ENCODE results near the gene CFDP1.

CFDP1 gene

DNA sequence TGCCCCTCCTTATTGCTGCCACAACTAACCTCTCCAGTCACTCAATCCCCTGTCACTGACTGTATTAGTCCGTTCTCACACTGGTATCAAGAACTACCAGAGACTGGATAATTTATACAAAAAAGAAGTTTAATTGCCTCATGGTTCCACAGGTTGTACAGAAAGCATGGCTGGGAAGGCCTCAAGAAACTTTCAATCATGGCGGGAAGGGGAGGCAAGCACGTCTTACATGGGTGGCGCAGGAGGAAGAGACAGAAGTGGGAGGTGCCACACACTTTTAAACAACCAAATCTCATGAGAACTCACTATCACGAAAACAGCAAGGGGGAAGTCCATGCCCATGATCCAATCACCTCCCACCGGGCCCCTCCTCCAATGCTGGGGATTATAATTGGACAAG is 95.9 kb downstream of the CFDP1 start:
- no peak overlapping the region for H3K4me3 ChIP-seq (replicated peaks; ENCODE audit: low read depth, low read length)
- TF ChIP-seq, protein P1, sequence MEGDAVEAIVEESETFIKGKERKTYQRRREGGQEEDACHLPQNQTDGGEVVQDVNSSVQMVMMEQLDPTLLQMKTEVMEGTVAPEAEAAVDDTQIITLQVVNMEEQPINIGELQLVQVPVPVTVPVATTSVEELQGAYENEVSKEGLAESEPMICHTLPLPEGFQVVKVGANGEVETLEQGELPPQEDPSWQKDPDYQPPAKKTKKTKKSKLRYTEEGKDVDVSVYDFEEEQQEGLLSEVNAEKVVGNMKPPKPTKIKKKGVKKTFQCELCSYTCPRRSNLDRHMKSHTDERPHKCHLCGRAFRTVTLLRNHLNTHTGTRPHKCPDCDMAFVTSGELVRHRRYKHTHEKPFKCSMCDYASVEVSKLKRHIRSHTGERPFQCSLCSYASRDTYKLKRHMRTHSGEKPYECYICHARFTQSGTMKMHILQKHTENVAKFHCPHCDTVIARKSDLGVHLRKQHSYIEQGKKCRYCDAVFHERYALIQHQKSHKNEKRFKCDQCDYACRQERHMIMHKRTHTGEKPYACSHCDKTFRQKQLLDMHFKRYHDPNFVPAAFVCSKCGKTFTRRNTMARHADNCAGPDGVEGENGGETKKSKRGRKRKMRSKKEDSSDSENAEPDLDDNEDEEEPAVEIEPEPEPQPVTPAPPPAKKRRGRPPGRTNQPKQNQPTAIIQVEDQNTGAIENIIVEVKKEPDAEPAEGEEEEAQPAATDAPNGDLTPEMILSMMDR (IDR thresholded peaks at IDR 0.05; ENCODE audit: low read length, missing control alignments), result no peak
- DNase-seq (ENCODE audit: low read depth), result no peak

DNA sequence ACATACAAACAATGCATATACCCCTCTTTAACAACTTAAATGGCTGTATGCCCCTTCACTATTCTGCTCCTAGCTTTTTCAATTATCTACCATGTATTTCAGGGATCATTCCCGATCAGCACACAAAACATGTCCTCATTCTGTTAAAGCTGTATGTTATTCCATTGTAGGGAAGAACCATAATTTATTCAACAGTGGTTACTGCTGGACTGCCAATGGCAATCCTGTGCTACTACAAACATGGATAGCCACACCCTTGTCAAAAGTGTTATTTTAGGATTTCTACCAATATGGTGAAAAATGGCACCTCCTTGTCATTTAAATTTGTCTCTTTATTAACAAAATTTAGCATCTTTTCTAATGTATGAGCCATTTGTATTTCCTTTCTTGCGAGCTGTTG is 96.8 kb downstream of the CFDP1 start:
- H3K4me3 ChIP-seq (replicated peaks; ENCODE audit: low read depth, low read length), result no peak overlapping the region
- TF ChIP-seq, protein P1 (IDR thresholded peaks at IDR 0.05; ENCODE audit: low read length, missing control alignments), result no peak
- DNase-seq (ENCODE audit: low read depth), result no peak

DNA sequence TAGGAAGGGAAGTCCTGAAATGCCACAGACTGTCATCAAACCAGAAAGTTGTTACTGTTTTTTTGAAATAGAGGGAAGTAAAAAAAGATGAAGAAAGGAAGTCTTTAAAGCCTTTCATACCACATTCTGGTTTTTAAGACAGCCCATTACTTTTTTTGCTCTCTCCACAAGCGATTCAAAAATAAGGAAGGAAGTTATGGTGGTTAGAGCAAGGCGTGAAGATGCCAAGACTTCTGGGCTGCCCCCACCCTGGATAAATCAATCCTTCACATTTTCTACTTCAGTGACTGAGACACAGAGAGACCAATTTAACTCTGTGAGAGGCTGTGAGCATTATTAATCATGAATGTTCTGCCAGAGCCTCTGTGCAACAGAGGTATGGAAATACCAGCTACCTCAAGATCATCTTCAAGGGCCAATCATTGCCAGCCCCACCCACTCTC is 99.6 kb downstream of the CFDP1 start:
- TF ChIP-seq, protein P1 (IDR thresholded peaks at IDR 0.05; ENCODE audit: low read length, missing control alignments), result no peak
- no peak for DNase-seq (ENCODE audit: low read depth)

DNA sequence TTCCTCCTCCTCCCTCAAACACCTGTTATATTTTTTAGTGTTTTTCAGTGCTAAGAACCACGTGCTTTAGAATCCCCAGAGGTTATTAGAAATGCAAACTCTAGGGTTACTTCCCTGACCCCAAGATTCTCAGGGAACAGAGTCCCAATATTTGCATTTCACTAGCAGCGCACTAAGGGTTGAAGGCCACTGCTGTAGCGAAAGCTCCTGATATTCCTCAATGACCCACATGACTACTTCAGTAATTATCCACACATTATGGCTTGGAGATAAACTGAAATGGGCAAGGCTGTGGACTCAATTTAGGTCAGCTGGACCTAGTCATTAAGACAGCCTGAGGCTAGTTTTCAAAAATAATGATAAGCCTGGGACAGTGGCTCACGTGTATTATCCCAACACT is 103.4 kb downstream of the CFDP1 start:
- TF ChIP-seq, protein P1 (IDR thresholded peaks at IDR 0.05; ENCODE audit: low read length, missing control alignments), result no peak
- no peak for DNase-seq (ENCODE audit: low read depth)
- H3K4me3 ChIP-seq (replicated peaks; ENCODE audit: low read depth, low read length), result no peak overlapping the region

More for the DNA sequence above, 99.6 kb downstream of the CFDP1 start:
- no peak overlapping the region for H3K4me3 ChIP-seq (replicated peaks; ENCODE audit: low read depth, low read length)

DNA sequence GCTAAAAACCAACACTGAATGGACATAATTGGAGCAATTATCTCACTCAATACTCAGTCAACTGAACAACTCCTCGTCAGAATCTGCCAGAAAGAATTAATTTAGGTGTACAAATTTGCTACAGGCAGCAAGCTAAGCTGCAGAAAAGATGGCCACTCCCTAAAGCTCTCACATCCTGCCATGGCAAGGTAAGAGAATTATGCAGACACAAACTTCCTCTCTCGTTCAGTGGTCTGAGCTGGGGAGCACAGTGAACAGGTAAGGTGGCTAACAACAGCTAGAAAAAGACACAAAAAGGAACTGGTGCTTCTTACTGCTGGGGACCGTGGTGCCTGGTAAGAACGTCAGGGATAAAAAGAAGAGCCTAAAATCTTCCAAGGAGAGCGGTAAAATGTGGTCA is 107.0 kb downstream of the CFDP1 start:
- no peak overlapping the region for H3K4me3 ChIP-seq (replicated peaks; ENCODE audit: low read depth, low read length)
- DNase-seq (ENCODE audit: low read depth), result no peak
- TF ChIP-seq, protein P1 (IDR thresholded peaks at IDR 0.05; ENCODE audit: low read length, missing control alignments), result no peak

DNA sequence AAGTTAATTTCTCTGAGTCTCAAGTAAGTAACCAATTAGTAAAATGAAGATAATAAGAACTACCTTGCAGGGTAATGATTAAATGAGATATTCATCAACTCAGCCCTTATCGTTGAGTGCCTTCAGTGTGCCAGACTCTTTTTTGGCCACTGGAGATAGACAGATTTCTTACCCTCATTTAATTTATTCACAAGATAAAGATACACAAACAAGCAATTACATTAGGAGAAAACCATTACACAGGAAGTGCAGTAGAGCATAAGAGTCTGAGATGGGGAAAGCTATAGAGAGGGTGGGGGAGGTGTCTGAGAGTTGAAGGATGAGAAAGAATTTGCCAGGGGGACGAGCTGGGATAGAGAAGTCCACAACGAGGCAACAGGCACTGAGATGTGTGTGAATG is 109.4 kb downstream of the CFDP1 start:
- no peak for DNase-seq (ENCODE audit: low read depth)
- H3K4me3 ChIP-seq (replicated peaks; ENCODE audit: low read depth, low read length), result no peak overlapping the region
- TF ChIP-seq, protein P1 (IDR thresholded peaks at IDR 0.05; ENCODE audit: low read length, missing control alignments), result no peak

DNA sequence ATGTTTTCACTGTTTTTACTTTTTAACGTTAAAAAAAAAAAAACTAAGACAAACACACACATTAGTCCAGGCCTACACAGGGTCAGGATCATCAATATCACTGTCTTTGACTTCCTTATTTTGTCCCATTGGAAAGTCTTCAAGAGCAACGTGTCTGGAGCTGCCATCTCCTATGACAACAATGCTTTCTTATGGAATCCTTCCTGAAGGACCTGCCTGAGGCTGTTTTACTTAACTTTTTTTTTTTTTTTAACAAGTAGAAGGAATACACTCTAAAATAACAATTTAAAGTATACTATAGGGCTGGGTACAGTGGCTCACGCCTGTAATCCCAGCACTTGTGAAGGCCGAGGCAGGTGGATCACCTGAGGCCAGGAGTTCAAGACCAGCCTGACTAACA is 110.1 kb downstream of the CFDP1 start:
- no peak overlapping the region for H3K4me3 ChIP-seq (replicated peaks; ENCODE audit: low read depth, low read length)
- TF ChIP-seq, protein P1 (IDR thresholded peaks at IDR 0.05; ENCODE audit: low read length, missing control alignments), result no peak
- no peak for DNase-seq (ENCODE audit: low read depth)
